Thyroid gland (tissue), 4 donors: ENCODE results near the gene WNT7B. TPM values are rescaled to one million over a fixed set of nuclear protein-coding genes. Genes with fewer than 3 reads are reported as not detected.

Source experiments
- DNase-seq, 2 donors: peaks; one replicate each; pipeline ENCODE4 v3.0.0-alpha.2; 2019
- H3K27ac ChIP-seq, 3 donors: fragments of 200-600 bp; sonication (generic); 1 replicate in 2 of 3; 2 replicates in 1 of 3; pipeline ENCODE4 v1.5.1; 2016 to 2019; ENCODE audit warnings: mild to moderate bottlenecking in 1 of 3, moderate library complexity in 1 of 3
- H3K27me3 ChIP-seq: fragments of 200-600 bp; sonication (generic); one replicate; pipeline ENCODE4 v1.5.1; 2019
- H3K36me3 ChIP-seq, 2 donors: fragments of 200-600 bp; sonication (generic); one replicate each; pipeline ENCODE4 v1.5.1; 2016 to 2019
- H3K4me1 ChIP-seq, 2 donors: fragments of 200-600 bp; sonication (generic); one replicate each; pipeline ENCODE4 v1.5.1; 2017 to 2019
- H3K4me3 ChIP-seq, 3 donors: fragments of 200-600 bp; sonication (generic); replicated peaks in 1 of 3; 1 replicate in 2 of 3; 2 replicates in 1 of 3; pipeline ENCODE4 v1.5.1; 2016; ENCODE audit warnings: mild to moderate bottlenecking in 1 of 3
- H3K9me3 ChIP-seq: fragments of 200-600 bp; sonication (generic); one replicate; pipeline ENCODE4 v1.5.1; 2017
- CTCF ChIP-seq, 6 experiments: fragments of 200-600 bp in 3 of 6; fragments of 450-650 bp in 3 of 6; sonication (generic) in 3 of 6; IDR thresholded peaks; one replicate each; pipeline ENCODE4 v1.5.1; 2016 to 2019; ENCODE audit warnings: antibody characterized with exemption in 6 of 6, mild to moderate bottlenecking in 2 of 6, inconsistent platforms in 1 of 6, moderate library complexity in 1 of 6
- POLR2A ChIP-seq, 2 donors: fragments of 450-650 bp; IDR thresholded peaks; one replicate each; pipeline ENCODE4 v1.6.1; 2017; ENCODE audit warnings: antibody characterized with exemption in 2 of 2, mild to moderate bottlenecking in 2 of 2, moderate library complexity in 1 of 2
- WGBS, 2 donors: methylation state at CpG; one replicate each; pipeline ENCODE4 v1.1.5; 2017; 5-methylcytosine and 5-hydroxymethylcytosine counted together
- intact Hi-C: fragments of 100-400 bp; cut with DNase I; formaldehyde crosslinking; loops from one replicate; pipeline ENCODE4 v1.15.1; 2023
- total RNA-seq, 4 donors: library from RNA; depleted of rRNA; stranded (reverse); fragments of >200 nt; gene quantifications; one replicate each; pipeline ENCODE4 v1.2.3, GENCODE V29; 2016

Gene WNT7B
- total RNA-seq, 4 donors from 2014 or later: 0.83 to 4.3 (median 2.5) TPM; not detected in 1

DNA sequence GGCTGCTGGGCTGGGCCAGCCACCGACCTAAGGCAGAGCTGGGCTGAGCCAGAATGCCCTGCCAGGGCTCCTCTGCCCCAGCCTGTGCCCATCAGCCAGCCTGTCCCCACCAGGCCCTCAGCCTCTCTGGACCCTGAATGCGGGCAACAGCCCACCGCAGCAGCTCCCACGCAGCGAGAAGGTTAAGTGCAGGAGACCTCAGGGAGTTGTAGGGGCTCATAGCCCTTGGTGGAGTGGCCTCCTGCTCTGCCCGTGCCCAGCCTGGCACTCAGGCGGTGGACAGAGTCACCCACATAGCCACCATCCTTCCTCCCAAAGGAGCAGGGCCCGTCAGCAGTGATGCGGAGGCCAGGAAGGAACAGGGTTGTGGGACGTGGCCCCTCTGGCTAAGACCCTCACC is 19.1 kb downstream of the WNT7B start:
- intact Hi-C loops: no loop called here
- Histone ChIP-seq H3K36me3 (no peaks in the 10 kb centered on the region), H3K4me1 (no peaks in the 10 kb centered on the region), H3K27ac (no peak overlapping the region), H3K27me3 (no peaks in the 10 kb centered on the region), H3K4me3 (no peak overlapping the region), H3K9me3 (no peaks in the 10 kb centered on the region)
- 92 to 96% methylated on average over 8 of the region's 10 CpGs for WGBS, 2 donors
- no peak for DNase-seq
- TF ChIP-seq CTCF (IDR thresholded peaks at IDR 0.05): no peak

DNA sequence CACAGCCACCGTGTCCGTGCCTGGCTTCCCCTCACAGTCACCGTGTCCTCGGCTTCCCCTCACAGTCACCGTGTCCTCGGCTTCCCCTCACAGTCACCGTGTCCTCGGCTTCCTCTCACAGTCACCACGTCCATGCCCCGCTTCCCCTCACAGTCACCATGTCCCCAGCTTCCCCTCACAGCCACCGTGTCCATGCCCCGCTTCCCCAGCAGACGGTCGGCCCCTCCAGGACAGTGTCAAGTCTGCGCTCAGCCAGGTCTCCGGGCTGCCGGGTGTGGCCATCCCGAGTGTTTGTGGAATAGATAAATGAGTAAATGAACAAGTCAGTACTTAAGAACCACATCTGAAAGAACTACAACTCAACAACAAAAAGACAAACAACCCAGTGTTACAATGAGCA is 23.8 kb downstream of the WNT7B start:
- no peak for TF ChIP-seq CTCF (IDR thresholded peaks at IDR 0.05)
- TF ChIP-seq POLR2A (IDR thresholded peaks at IDR 0.05): no peak
- Histone ChIP-seq H3K9me3 (no peaks in the 10 kb centered on the region), H3K27me3 (no peaks in the 10 kb centered on the region), H3K36me3 (no peaks in the 10 kb centered on the region), H3K4me3 (no peak overlapping the region), H3K4me1 (no peaks in the 10 kb centered on the region), H3K27ac (no peak overlapping the region)
- WGBS, 2 donors: 73 to 76% methylated on average over 18 of the region's 18 CpGs
- no peak for DNase-seq
- intact Hi-C loops: no loop called here

- no peaks in the 10 kb centered on the region for H3K36me3 ChIP-seq
- no peaks in the 10 kb centered on the region for H3K4me1 ChIP-seq
- no peaks in the 10 kb centered on the region for H3K9me3 ChIP-seq
- H3K27me3 ChIP-seq: no peaks in the 10 kb centered on the region
- H3K4me3 ChIP-seq: no peak overlapping the region
- no peak overlapping the region for H3K27ac ChIP-seq
- 73 to 77% methylated on average over 7 to 11 of the region's 12 CpGs for WGBS, 2 donors
- intact Hi-C loops: no loop called here
- DNase-seq: no peak
- TF ChIP-seq POLR2A (IDR thresholded peaks at IDR 0.05) (no peak), CTCF (IDR thresholded peaks at IDR 0.05) (no peak)
Measured at GRCh38 chr22:45952553-45952952, 24.4 kb downstream of the WNT7B start.

- DNase-seq: no peak
- Histone ChIP-seq H3K27me3 (no peaks in the 10 kb centered on the region), H3K9me3 (no peaks in the 10 kb centered on the region), H3K4me3 (no peak overlapping the region), H3K4me1 (no peaks in the 10 kb centered on the region), H3K36me3 (no peaks in the 10 kb centered on the region), H3K27ac (no peak overlapping the region)
- TF ChIP-seq CTCF (IDR thresholded peaks at IDR 0.05) (no peak), POLR2A (IDR thresholded peaks at IDR 0.05) (no peak)
- intact Hi-C loops: no loop called here
- 82 to 90% methylated on average over 9 to 15 of the region's 15 CpGs for WGBS, 2 donors
Measured at GRCh38 chr22:45952151-45952550, 24.8 kb downstream of the WNT7B start.

- DNase-seq: no peak
- Histone ChIP-seq H3K4me3 (no peak overlapping the region), H3K27me3 (no peaks in the 10 kb centered on the region), H3K4me1 (no peaks in the 10 kb centered on the region), H3K36me3 (no peaks in the 10 kb centered on the region), H3K9me3 (no peaks in the 10 kb centered on the region), H3K27ac (no peak overlapping the region)
- intact Hi-C loops: no loop called here
- TF ChIP-seq POLR2A (IDR thresholded peaks at IDR 0.05) (no peak), CTCF (IDR thresholded peaks at IDR 0.05) (no peak)
- whole genome bisulfite sequencing, 2 donors: 74 to 90% methylated on average over 5 to 23 of the region's 23 CpGs
Measured at GRCh38 chr22:45949891-45950290, 27.1 kb downstream of the WNT7B start.
